ENCODE data around the gene CRYGN.

Gene CRYGN

GRCh38 chr7:151459726-151460473 is 20.0 kb upstream of the CRYGN start:
- DNase-seq, result no peak

GRCh38 chr7:151457534-151457933 is 17.6 kb upstream of the CRYGN start:
- DNase-seq, result no peak

GRCh38 chr7:151456782-151457181 is 16.8 kb upstream of the CRYGN start:
- no peak for DNase-seq

GRCh38 chr7:151456276-151456675 is 16.3 kb upstream of the CRYGN start:
- no peak for DNase-seq

GRCh38 chr7:151455690-151456089 is 15.7 kb upstream of the CRYGN start:
- no peak for DNase-seq

GRCh38 chr7:151454932-151455530 is 15.1 kb upstream of the CRYGN start:
- DNase-seq, result no peak

GRCh38 chr7:151454305-151454704 is 14.4 kb upstream of the CRYGN start:
- no peak for DNase-seq

GRCh38 chr7:151453326-151453791 is 13.4 kb upstream of the CRYGN start:
- no peak for DNase-seq

- no peak for DNase-seq
Observed at GRCh38 chr7:151452680-151453325, 12.9 kb upstream of the CRYGN start.

- DNase-seq, result no peak
Observed at GRCh38 chr7:151451626-151452571, 12.0 kb upstream of the CRYGN start.

GRCh38 chr7:151451156-151451555 is 11.2 kb upstream of the CRYGN start:
- DNase-seq, result no peak

GRCh38 chr7:151449990-151450389 is 10.0 kb upstream of the CRYGN start:
- DNase-seq, result no peak

GRCh38 chr7:151448261-151449252 is 8.6 kb upstream of the CRYGN start:
- DNase-seq, result peak; percentile 81

- no peak for DNase-seq
Observed at GRCh38 chr7:151447901-151448260, 7.9 kb upstream of the CRYGN start.

GRCh38 chr7:151447312-151447711 is 7.4 kb upstream of the CRYGN start:
- no peak for DNase-seq

- DNase-seq, result no peak
Observed at GRCh38 chr7:151446412-151446811, 6.5 kb upstream of the CRYGN start.

GRCh38 chr7:151444632-151445031 is 4.7 kb upstream of the CRYGN start:
- DNase-seq, result no peak

- DNase-seq, result no peak
Observed at GRCh38 chr7:151442776-151443496, 3.0 kb upstream of the CRYGN start.

- DNase-seq, result no peak
Observed at GRCh38 chr7:151440799-151441445, 981 bp upstream of the CRYGN start.

GRCh38 chr7:151438864-151439601 is 908 bp downstream of the CRYGN start:
- DNase-seq, result no peak
